CD14-positive monocyte (primary cell): ENCODE data around the gene GHDC. TPM values are rescaled to one million over a fixed set of nuclear protein-coding genes. Genes with fewer than 3 reads are reported as not detected.

Experiments used
- DNase-seq, 3 donors: peaks; one replicate each; pipeline ENCODE4 v3.0.0-alpha.2; 2011 to 2022
- H2AFZ ChIP-seq: 2 replicates; pipeline ENCODE4 v1.6.0; 2012; ENCODE audit warnings: mild to moderate bottlenecking, low read depth, low read length, inconsistent platforms; ENCODE audit not compliant: insufficient read depth, poor library complexity, severe bottlenecking
- H3K27ac ChIP-seq, 2 donors: 1 replicate in 1 of 2; 2 replicates in 1 of 2; pipeline ENCODE4 v1.5.1; 2012 to 2013; ENCODE audit warnings: low read length in 2 of 2, control low read depth in 1 of 2, inconsistent platforms in 1 of 2, low read depth in 1 of 2, mild to moderate bottlenecking in 1 of 2
- H3K27me3 ChIP-seq, 2 donors: one replicate each; pipeline versions ENCODE4 v1.6.0 to v1.6.1; 2011 to 2013; ENCODE audit warnings: low read length in 2 of 2; ENCODE audit not compliant: control insufficient read depth in 2 of 2, insufficient read depth in 2 of 2
- H3K36me3 ChIP-seq, 2 donors: replicated peaks in 1 of 2; 1 replicate in 1 of 2; 2 replicates in 1 of 2; pipeline versions ENCODE4 v1.5.1 to v1.6.1; 2012 to 2013; ENCODE audit warnings: low read length in 2 of 2, control low read depth in 1 of 2, inconsistent platforms in 1 of 2, mild to moderate bottlenecking in 1 of 2; ENCODE audit not compliant: insufficient read depth in 2 of 2, control insufficient read depth in 1 of 2
- H3K4me1 ChIP-seq, 2 donors: 1 replicate in 1 of 2; 2 replicates in 1 of 2; pipeline versions ENCODE4 v1.5.1 to v1.6.1; 2012 to 2013; ENCODE audit warnings: low read length in 2 of 2, control low read depth in 1 of 2, inconsistent platforms in 1 of 2, mild to moderate bottlenecking in 1 of 2, moderate library complexity in 1 of 2; ENCODE audit not compliant: insufficient read depth in 2 of 2, control insufficient read depth in 1 of 2
- H3K4me2 ChIP-seq: replicated peaks from 2 replicates; pipeline ENCODE3; 2012; ENCODE audit warnings: low read length, moderate library complexity, mild to moderate bottlenecking; ENCODE audit not compliant: poor library complexity, severe bottlenecking; ENCODE audit errors: extremely low read depth
- H3K4me3 ChIP-seq, 3 experiments: fragments of 200-600 bp in 1 of 3; sonication (generic) in 1 of 3; replicated peaks in 1 of 3; 1 replicate in 2 of 3; 2 replicates in 1 of 3; pipeline ENCODE4 v1.5.1; 2011 to 2013; ENCODE audit warnings: low read length in 3 of 3, mild to moderate bottlenecking in 3 of 3, control low read depth in 2 of 3, low read depth in 2 of 3, inconsistent platforms in 1 of 3, moderate library complexity in 1 of 3
- H3K79me2 ChIP-seq: 2 replicates; pipeline ENCODE4 v1.6.0; 2012; ENCODE audit warnings: mild to moderate bottlenecking, control low read depth, inconsistent platforms, low read length, moderate library complexity; ENCODE audit not compliant: insufficient read depth
- H3K9ac ChIP-seq: 2 replicates; pipeline ENCODE4 v1.6.0; 2017; ENCODE audit warnings: low read length, mild to moderate bottlenecking; ENCODE audit not compliant: insufficient read depth, poor library complexity, severe bottlenecking
- H3K9me3 ChIP-seq, 2 donors: replicated peaks in 1 of 2; 1 replicate in 1 of 2; 2 replicates in 1 of 2; pipeline versions ENCODE4 v1.5.1 to v1.6.1; 2012 to 2013; ENCODE audit warnings: low read length in 2 of 2, control low read depth in 1 of 2; ENCODE audit not compliant: control insufficient read depth in 1 of 2, insufficient read depth in 1 of 2
- H4K20me1 ChIP-seq: 2 replicates; pipeline ENCODE4 v1.6.0; 2012; ENCODE audit warnings: mild to moderate bottlenecking, low read length, control low read depth, moderate library complexity; ENCODE audit not compliant: insufficient read depth
- H3K27ac Mint-ChIP-seq, 7 donors: one replicate each; pipeline ENCODE4 v1.8.0; 2020; ENCODE audit warnings: mild to moderate bottlenecking in 7 of 7, mixed read lengths in 7 of 7, moderate library complexity in 6 of 7, inconsistent platforms in 2 of 7
- H3K27me3 Mint-ChIP-seq, 3 donors: one replicate each; pipeline ENCODE4 v1.8.0; 2021 to 2022; ENCODE audit warnings: low read depth in 3 of 3, mild to moderate bottlenecking in 3 of 3, mixed read lengths in 3 of 3, moderate library complexity in 3 of 3, inconsistent platforms in 1 of 3
- H3K36me3 Mint-ChIP-seq, 2 donors: one replicate each; pipeline ENCODE4 v1.8.0; 2020; ENCODE audit warnings: mixed read lengths in 2 of 2, inconsistent platforms in 1 of 2, mild to moderate bottlenecking in 1 of 2
- H3K4me1 Mint-ChIP-seq: one replicate; pipeline ENCODE4 v1.8.0; 2020; ENCODE audit warnings: mild to moderate bottlenecking, mixed read lengths
- H3K4me3 Mint-ChIP-seq, 2 donors: one replicate each; pipeline ENCODE4 v1.8.0; 2020; ENCODE audit warnings: mild to moderate bottlenecking in 2 of 2, mixed read lengths in 2 of 2, moderate library complexity in 1 of 2
- H3K9me3 Mint-ChIP-seq, 7 donors: one replicate each; pipeline ENCODE4 v1.8.0; 2020 to 2022; ENCODE audit warnings: mixed read lengths in 7 of 7, mild to moderate bottlenecking in 6 of 7, moderate library complexity in 6 of 7, inconsistent platforms in 2 of 7
- CTCF ChIP-seq: fragments of 200-600 bp; IDR thresholded peaks from one replicate; pipeline ENCODE4 v1.8.0; 2022; ENCODE audit warnings: antibody characterized with exemption, mild to moderate bottlenecking
- WGBS: methylation state at CpG from one replicate; pipeline ENCODE4 v1.1.5; 2013; ENCODE audit warnings: missing lambda C conversion rate; ENCODE audit not compliant: insufficient coverage; 5-methylcytosine and 5-hydroxymethylcytosine counted together
- intact Hi-C, 2 donors: fragments of 100-400 bp; cut with micrococcal nuclease; formaldehyde crosslinking; loops; one replicate each; pipeline versions ENCODE4 v1.15.0 to v1.15.1; 2023
- polyA plus RNA-seq, 3 donors: library from polyadenylated mRNA; depleted of rRNA in 1 of 3; unstranded in 2 of 3; stranded (reverse) in 1 of 3; fragments of 300-500 nt in 2 of 3; fragments of >200 nt in 1 of 3; fragmentation: Illumina TruSeq in 2 of 3; gene quantifications; 1 replicate in 2 of 3; 2 replicates in 1 of 3; pipeline ENCODE4 v1.2.3, GENCODE V29; 2012 to 2021

GHDC gene
- polyA plus RNA-seq, 3 donors = 20.0 to 31.6 (median 20.6) TPM

DNA sequence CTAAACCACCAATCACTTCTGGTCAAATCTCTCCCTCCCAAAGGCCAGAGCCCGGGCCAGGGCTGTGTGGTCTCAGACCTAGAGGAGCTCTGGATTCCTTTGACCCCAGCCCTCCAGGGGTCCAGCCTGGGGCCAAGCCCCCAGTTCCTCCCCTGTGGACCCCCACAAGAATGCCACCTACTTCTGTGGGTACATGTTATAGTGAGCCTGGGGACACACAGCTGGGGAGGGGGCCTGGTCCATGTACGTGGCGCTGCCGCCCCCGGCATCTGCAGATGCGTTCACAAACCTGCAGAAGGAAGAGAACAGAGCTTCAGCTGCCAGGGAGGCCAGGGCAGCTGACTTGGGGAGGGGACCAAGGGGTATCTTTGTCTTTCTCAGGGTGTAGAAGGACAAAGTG is 7.9 kb upstream of the GHDC start:
- 96% methylated on average over 6 of the region's 6 CpGs for WGBS
- H3K9me3 Mint-ChIP-seq = no peaks in the 10 kb centered on the region
- no peak for DNase-seq
- H3K79me2 ChIP-seq = no peaks in the 10 kb centered on the region
- H3K4me3 ChIP-seq = no peak overlapping the region
- no peak for TF ChIP-seq CTCF
- peaks cover 30 to 36% of the 10 kb centered on the region in 2 donors for H3K4me1 ChIP-seq
- H3K9ac ChIP-seq = no peak overlapping the region
- peaks cover 0 to 4% (median 0%) of the 10 kb centered on the region in 3 donors for H3K27me3 Mint-ChIP-seq
- H3K36me3 ChIP-seq = peaks cover 47 to 66% of the 10 kb centered on the region in 2 donors
- H4K20me1 ChIP-seq = no peaks in the 10 kb centered on the region
- H2AFZ ChIP-seq = no peak overlapping the region
- intact Hi-C loops = no loop called here
- peaks cover 54 to 72% of the 10 kb centered on the region in 2 donors for H3K36me3 Mint-ChIP-seq
- no peaks in the 10 kb centered on the region for H3K27me3 ChIP-seq
- peak overlapping the region in 4 of 7 donors; percentile 31 to 75 (median 60) for H3K27ac Mint-ChIP-seq
- no peak overlapping the region for H3K4me3 Mint-ChIP-seq
- peaks cover 28% of the 10 kb centered on the region for H3K4me1 Mint-ChIP-seq
- H3K4me2 ChIP-seq = no peak overlapping the region
- no peaks in the 10 kb centered on the region for H3K9me3 ChIP-seq
- H3K27ac ChIP-seq = peak overlapping the region in 1 of 2 donors; percentile 22

DNA sequence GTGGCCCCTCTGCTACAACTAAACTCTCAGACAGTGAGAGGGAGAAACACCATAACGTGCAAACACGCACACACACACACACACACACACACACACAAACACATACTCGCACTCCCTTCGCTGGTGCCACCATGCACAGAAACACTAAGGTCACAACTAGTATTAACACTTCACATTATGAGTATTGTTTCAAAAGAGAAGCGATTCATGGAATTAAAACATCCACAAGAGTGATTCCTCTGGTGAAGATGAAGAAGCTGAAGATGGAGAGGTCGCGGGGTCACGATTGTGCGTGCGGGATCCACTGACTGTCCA is 7.1 kb upstream of the GHDC start:
- H3K4me3 Mint-ChIP-seq = no peak overlapping the region
- peaks cover 53 to 67% of the 10 kb centered on the region in 2 donors for H3K36me3 Mint-ChIP-seq

More for the DNA sequence above, 7.1 kb upstream of the GHDC start:
- Histone ChIP-seq H3K4me2 (no peak overlapping the region), H3K9me3 (no peaks in the 10 kb centered on the region), H3K27me3 (no peaks in the 10 kb centered on the region), H3K36me3 (peaks cover 46 to 64% of the 10 kb centered on the region in 2 donors), H3K27ac (peak overlapping the region in 1 of 2 donors; percentile 93), H2AFZ (no peak overlapping the region), H3K4me1 (peaks cover 25 to 28% of the 10 kb centered on the region in 2 donors), H3K4me3 (no peak overlapping the region), H3K9ac (no peak overlapping the region), H4K20me1 (no peaks in the 10 kb centered on the region), H3K79me2 (no peaks in the 10 kb centered on the region)
- peaks cover 23% of the 10 kb centered on the region for H3K4me1 Mint-ChIP-seq
- TF ChIP-seq CTCF = no peak
- peaks cover 0 to 4% (median 0%) of the 10 kb centered on the region in 3 donors for H3K27me3 Mint-ChIP-seq
- peak overlapping the region in 4 of 7 donors; percentile 50 to 73 (median 60) for H3K27ac Mint-ChIP-seq
- no peak for DNase-seq
- H3K9me3 Mint-ChIP-seq = no peaks in the 10 kb centered on the region
- 96% methylated on average over 3 of the region's 10 CpGs for WGBS
- intact Hi-C loops = no loop called here
